HG03175 (cell line): ENCODE measurements around the gene GFOD1.
"Not testable (repeated sequence)": the region's sequence is repeated elsewhere in the genome, so short reads cannot be mapped to it uniquely, and the experiment has no call there.

ENCODE experiments used
- ATAC-seq: cut with Tn5 transposase; IDR thresholded peaks from one replicate; pipeline ENCODE4 v1.9.1; 2021; ENCODE audit warnings: mild to moderate bottlenecking, moderate library complexity; ENCODE audit not compliant: unreplicated experiment

Gene GFOD1

GRCh38 chr6:13466304-13467215, 20.8 kb downstream of the GFOD1 start:
- ATAC-seq, result no peak

- ATAC-seq, result no peak
Measured at GRCh38 chr6:13465734-13466133, 21.7 kb downstream of the GFOD1 start.

GRCh38 chr6:13463941-13464340, 23.5 kb downstream of the GFOD1 start:
- ATAC-seq, result no peak

GRCh38 chr6:13463328-13463717, 24.1 kb downstream of the GFOD1 start:
- ATAC-seq, result no peak

- no peak for ATAC-seq
Measured at GRCh38 chr6:13462458-13463327, 24.7 kb downstream of the GFOD1 start.

- no peak for ATAC-seq
Measured at GRCh38 chr6:13461805-13462204, 25.6 kb downstream of the GFOD1 start.

- no peak for ATAC-seq
Measured at GRCh38 chr6:13461307-13461706, 26.1 kb downstream of the GFOD1 start.

- ATAC-seq, result not testable (repeated sequence)
Measured at GRCh38 chr6:13460289-13460688, 27.1 kb downstream of the GFOD1 start.

GRCh38 chr6:13457577-13457976, 29.8 kb downstream of the GFOD1 start:
- ATAC-seq, result no peak

- ATAC-seq, result no peak
Measured at GRCh38 chr6:13455552-13455966, 31.8 kb downstream of the GFOD1 start.

- peak; percentile 41 for ATAC-seq
Measured at GRCh38 chr6:13454286-13455221, 32.8 kb downstream of the GFOD1 start.

- peak; percentile 35 for ATAC-seq
Measured at GRCh38 chr6:13453771-13454251, 33.6 kb downstream of the GFOD1 start.

GRCh38 chr6:13453153-13453552, 34.2 kb downstream of the GFOD1 start:
- ATAC-seq, result no peak

- ATAC-seq, result no peak
Measured at GRCh38 chr6:13452346-13453117, 34.9 kb downstream of the GFOD1 start.

- ATAC-seq, result no peak
Measured at GRCh38 chr6:13451181-13451895, 36.1 kb downstream of the GFOD1 start.

GRCh38 chr6:13450628-13451027, 36.8 kb downstream of the GFOD1 start:
- no peak for ATAC-seq

- ATAC-seq, result no peak
Measured at GRCh38 chr6:13447949-13448724, 39.3 kb downstream of the GFOD1 start.

GRCh38 chr6:13446381-13446780, 41.0 kb downstream of the GFOD1 start:
- no peak for ATAC-seq
